HUES48 (cell line): ENCODE measurements around the gene GLCCI1.

Experiments used
- H3K27ac ChIP-seq: one replicate; pipeline ENCODE4 v1.7.0; 2013; ENCODE audit warnings: low read depth, low read length, inconsistent platforms
- H3K27me3 ChIP-seq: 2 replicates; pipeline ENCODE4 v1.6.1; 2013; ENCODE audit warnings: mild to moderate bottlenecking, low read length; ENCODE audit not compliant: control insufficient read depth, insufficient read depth
- H3K36me3 ChIP-seq: 2 replicates; pipeline ENCODE4 v1.6.1; 2013; ENCODE audit warnings: low read length; ENCODE audit not compliant: control insufficient read depth, insufficient read depth
- H3K4me1 ChIP-seq: 2 replicates; pipeline ENCODE4 v1.6.1; 2013; ENCODE audit warnings: mild to moderate bottlenecking, low read length; ENCODE audit not compliant: control insufficient read depth, insufficient read depth
- H3K4me3 ChIP-seq: 2 replicates; pipeline ENCODE4 v1.5.1; 2013; ENCODE audit warnings: mild to moderate bottlenecking, low read depth, low read length
- H3K9ac ChIP-seq: 2 replicates; pipeline ENCODE4 v1.6.1; 2013; ENCODE audit warnings: mild to moderate bottlenecking, low read depth, low read length, moderate library complexity
- H3K9me3 ChIP-seq: 2 replicates; pipeline ENCODE4 v1.6.1; 2013; ENCODE audit warnings: low read length; ENCODE audit not compliant: control insufficient read depth, insufficient read depth

GLCCI1 gene

DNA sequence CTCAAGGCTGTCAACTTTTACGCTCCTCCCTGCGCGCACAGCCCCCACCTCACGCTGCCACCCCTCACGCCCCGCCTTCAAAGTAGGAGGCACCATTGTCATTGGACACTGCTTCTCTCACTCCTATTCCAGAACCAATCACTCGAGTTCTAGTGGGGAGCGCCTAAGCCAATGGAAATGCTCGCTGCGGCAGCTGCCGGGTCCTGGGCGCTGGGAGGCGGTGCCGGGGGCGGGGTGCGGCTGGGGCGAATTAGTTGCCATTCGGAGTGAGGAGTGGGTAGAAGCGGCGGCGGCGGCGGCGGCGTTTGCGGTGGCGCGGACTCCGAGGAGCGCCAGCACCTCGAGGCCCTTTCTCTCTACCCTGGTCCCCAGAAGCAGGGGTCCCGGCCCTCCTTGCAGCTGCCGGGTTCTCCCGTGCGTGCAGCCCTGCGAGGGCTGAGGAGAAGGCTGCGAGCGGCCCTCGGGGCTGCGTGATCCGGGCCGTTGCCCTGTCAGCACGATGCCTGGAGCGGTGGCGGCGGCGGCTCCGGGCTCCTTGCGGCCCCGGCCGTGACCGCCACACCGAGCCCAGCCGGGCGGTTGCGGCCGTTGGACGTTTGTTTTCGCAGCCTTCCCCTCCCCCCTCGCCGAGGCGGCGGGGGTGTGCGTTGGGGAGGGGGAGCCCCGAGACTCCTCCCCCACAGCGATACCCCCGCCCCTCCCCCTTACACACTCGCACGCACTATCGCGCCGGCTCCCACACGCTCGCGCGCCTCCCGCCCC lies at the start of gene GLCCI1:
Gene GLCCI1, plus strand, starts transcription at position 253 of the 762 bp plus-strand sequence. CDS start 555 bp downstream, outside the sequence.
- peak within 1 kb of the TSS; percentile 97 for H3K27ac ChIP-seq
- H3K36me3 ChIP-seq: no peaks in the 10 kb centered on the region
- peak within 1 kb of the TSS; percentile 98 for H3K4me3 ChIP-seq
- H3K4me1 ChIP-seq: peaks cover 35% of the 10 kb centered on the region
- H3K9ac ChIP-seq: peak within 1 kb of the TSS; percentile 90
- H3K9me3 ChIP-seq: no peaks in the 10 kb centered on the region
- H3K27me3 ChIP-seq: no peaks in the 10 kb centered on the region

DNA sequence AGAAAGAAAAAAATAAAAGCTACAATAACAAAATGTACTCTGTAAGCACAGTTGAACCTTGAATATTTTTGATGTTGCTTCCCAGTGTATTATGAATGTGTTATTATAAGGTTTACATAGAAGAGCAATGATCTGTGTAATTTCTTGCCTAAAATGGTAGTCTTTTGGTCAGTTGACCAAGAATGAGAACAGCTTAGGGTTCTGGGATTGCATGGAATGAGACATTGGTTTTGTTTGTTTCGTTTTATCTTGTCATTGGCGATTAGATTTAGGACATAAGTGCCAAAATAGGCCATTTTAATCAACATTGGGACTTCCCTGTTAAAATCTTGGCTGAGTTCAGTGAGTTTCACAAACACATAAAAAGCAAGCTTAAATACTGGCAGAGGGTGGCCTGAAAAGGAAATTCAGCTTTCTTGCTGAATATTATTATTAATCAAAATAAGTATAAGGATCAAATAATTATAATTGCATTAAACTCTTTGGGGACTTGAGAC lies 49.1 kb upstream of the GLCCI1 start:
- Histone ChIP-seq H3K4me1 (peaks cover 59% of the 10 kb centered on the region), H3K27me3 (no peaks in the 10 kb centered on the region), H3K9ac (no peak overlapping the region), H3K36me3 (no peaks in the 10 kb centered on the region), H3K4me3 (no peak overlapping the region), H3K9me3 (no peaks in the 10 kb centered on the region), H3K27ac (no peak overlapping the region)

DNA sequence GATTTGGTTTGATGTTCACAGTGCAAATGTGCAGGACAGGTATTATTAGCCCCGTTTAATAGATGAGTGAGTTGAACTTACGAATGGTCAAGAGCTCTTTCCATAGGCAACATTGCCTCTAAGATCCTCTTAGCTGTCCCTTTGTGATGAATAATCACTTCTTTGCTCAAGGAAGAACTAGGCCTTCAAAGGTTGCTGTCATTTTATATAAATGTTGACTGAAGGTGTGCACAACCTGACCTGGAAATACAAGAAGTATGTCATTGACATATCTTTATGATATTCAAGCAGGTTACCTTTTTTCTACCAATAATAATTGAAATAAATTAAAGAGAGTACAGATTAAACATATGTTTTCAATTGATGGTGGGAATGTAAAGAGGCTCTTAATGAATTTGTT lies 48.5 kb upstream of the GLCCI1 start:
- Histone ChIP-seq H3K27ac (no peak overlapping the region), H3K9me3 (no peaks in the 10 kb centered on the region), H3K4me1 (peaks cover 61% of the 10 kb centered on the region), H3K9ac (no peak overlapping the region), H3K36me3 (no peaks in the 10 kb centered on the region), H3K27me3 (no peaks in the 10 kb centered on the region), H3K4me3 (no peak overlapping the region)

DNA sequence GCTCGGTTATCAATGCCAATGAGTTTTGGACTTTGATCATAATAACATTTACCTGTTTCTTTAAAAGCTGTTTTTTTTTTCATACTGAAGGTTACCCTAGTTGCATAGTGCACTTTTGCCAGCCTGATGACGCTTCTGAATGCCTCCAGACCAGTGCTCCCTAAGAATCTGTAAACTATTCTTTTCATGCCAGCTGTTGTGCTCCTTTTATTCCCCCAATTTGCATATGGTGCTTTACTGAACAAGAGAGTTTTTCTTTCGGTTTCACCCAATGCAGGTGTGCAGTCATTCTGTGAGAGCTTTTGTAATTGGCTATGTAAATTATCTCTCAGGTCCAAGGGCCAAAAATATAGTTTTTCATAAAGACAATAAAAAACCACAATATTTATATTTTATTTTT lies 48.1 kb upstream of the GLCCI1 start:
- Histone ChIP-seq H3K36me3 (no peaks in the 10 kb centered on the region), H3K9ac (no peak overlapping the region), H3K27ac (no peak overlapping the region), H3K4me1 (peaks cover 61% of the 10 kb centered on the region), H3K27me3 (no peaks in the 10 kb centered on the region), H3K9me3 (no peaks in the 10 kb centered on the region), H3K4me3 (no peak overlapping the region)

DNA sequence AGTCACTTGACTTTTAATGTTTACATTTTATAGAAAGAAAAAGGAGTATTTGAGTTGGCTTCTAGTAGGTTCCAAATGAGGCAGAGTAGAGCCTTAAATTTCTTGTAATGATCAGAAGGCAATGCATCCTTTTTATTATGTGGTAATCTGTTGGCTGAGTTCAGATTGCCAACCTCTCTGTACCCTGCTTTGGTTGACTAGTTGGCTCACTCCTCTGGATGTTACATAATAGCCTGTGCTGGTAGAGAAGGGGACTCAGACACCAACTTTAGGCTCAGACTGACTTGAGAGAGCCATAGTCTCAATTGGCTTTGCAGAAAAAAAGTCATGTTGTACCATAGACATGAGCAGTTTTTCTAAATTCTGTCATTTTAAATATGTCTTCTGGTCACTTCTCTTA lies 46.8 kb upstream of the GLCCI1 start:
- peak overlapping the region; percentile 26 for H3K27ac ChIP-seq
- no peaks in the 10 kb centered on the region for H3K9me3 ChIP-seq
- no peaks in the 10 kb centered on the region for H3K27me3 ChIP-seq
- H3K36me3 ChIP-seq: no peaks in the 10 kb centered on the region
- H3K9ac ChIP-seq: no peak overlapping the region
- H3K4me3 ChIP-seq: no peak overlapping the region
- H3K4me1 ChIP-seq: peaks cover 61% of the 10 kb centered on the region

DNA sequence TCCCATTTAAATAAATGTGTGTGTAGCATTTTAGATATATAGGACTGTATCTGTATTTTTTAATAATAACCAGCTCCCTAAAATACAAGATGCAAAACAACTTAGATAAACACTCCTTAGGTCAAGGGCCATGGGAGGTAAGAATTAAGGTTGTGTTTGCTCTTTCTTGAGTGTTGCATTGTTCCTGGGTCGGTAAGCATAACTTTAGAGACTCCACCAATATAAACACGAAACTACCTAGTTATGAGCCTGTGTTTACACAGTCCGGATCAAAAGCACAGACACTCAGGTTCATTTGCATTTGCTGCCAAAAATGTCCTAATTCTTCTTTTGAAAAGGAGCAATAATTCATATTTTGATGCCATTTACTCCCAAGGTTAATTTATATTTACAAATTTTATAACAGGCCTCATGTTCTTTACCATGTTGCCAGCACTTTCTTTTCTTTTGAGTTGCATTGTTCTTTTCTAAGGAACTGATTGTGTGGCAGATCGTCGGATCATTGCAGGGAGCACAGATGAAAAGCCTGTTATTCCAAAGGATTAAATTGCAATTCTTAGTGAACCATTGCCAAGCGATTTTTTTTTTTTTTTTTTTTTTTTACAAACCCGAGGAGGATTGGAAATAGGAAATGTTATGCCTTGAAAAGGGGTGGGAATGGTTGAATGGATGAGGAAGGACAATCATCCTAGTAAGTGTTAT lies 45.8 kb upstream of the GLCCI1 start:
- no peaks in the 10 kb centered on the region for H3K9me3 ChIP-seq
- no peaks in the 10 kb centered on the region for H3K36me3 ChIP-seq
- H3K4me3 ChIP-seq: no peak overlapping the region
- no peak overlapping the region for H3K9ac ChIP-seq
- H3K4me1 ChIP-seq: peaks cover 58% of the 10 kb centered on the region
- no peaks in the 10 kb centered on the region for H3K27me3 ChIP-seq
- peak overlapping the region; percentile 36 for H3K27ac ChIP-seq

DNA sequence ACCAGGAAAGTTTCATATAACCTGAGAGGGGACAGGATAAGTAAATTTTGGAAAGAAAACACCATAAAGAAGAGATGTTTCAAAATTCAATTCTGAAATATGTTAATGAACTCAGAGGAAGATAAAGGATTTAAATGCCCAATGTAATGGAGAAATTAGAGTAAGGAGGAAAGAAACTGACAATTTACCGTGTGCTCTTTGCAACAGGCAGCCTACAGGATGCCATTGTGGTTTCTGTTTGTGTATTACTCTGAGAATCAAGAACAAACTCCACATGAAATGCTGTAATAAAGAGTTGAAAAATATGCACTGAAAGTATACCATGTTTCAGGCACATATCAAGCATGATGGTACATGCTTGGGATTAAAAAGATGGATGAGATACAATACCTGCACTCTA lies 44.8 kb upstream of the GLCCI1 start:
- Histone ChIP-seq H3K9ac (no peak overlapping the region), H3K27ac (no peak overlapping the region), H3K4me3 (no peak overlapping the region), H3K4me1 (peaks cover 48% of the 10 kb centered on the region), H3K27me3 (no peaks in the 10 kb centered on the region), H3K36me3 (no peaks in the 10 kb centered on the region), H3K9me3 (no peaks in the 10 kb centered on the region)

DNA sequence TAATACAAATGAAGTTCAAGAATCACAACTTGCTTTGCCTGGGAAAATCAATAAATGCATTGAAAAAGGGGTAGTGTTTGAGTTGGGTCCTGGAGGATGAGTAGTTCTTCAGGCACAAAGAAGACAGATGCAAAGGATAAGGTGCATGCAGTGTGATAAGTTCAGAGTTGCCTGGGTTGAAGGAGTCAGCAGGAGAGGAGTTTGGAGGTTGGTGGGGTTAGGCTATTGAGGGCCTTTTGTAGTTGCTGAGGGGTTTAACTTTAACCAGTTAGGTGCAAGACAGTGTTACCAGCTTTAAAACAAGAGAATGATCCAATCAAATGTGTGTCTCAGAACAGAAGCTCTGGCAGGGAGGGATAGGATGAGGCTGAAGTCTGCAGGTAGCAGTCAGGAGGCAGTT lies 44.3 kb upstream of the GLCCI1 start:
- Histone ChIP-seq H3K27me3 (no peaks in the 10 kb centered on the region), H3K9me3 (no peaks in the 10 kb centered on the region), H3K4me3 (no peak overlapping the region), H3K9ac (no peak overlapping the region), H3K36me3 (no peaks in the 10 kb centered on the region), H3K4me1 (peaks cover 43% of the 10 kb centered on the region), H3K27ac (no peak overlapping the region)

DNA sequence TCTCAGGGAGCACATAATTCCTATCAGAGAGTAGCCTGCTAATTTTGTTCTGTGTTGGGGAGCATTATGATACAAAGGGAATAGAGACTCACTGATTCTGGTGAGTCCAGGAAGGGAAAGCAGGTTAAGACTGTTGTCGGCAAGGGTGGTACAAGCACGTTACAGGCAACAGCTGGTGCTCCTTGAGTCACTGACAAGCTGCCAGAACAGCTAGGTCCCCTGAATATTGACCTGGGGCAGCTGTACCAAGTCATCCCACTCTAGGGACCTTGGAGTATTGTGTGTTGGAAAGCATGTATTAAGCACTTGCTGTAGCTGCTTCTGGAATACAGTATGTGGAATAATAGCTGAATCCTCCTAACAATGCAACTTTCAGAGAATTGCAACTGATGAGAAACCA lies 37.0 kb upstream of the GLCCI1 start:
- Histone ChIP-seq H3K36me3 (no peaks in the 10 kb centered on the region), H3K4me3 (no peak overlapping the region), H3K9me3 (no peaks in the 10 kb centered on the region), H3K9ac (no peak overlapping the region), H3K4me1 (peaks cover 15% of the 10 kb centered on the region), H3K27me3 (no peaks in the 10 kb centered on the region), H3K27ac (no peak overlapping the region)

DNA sequence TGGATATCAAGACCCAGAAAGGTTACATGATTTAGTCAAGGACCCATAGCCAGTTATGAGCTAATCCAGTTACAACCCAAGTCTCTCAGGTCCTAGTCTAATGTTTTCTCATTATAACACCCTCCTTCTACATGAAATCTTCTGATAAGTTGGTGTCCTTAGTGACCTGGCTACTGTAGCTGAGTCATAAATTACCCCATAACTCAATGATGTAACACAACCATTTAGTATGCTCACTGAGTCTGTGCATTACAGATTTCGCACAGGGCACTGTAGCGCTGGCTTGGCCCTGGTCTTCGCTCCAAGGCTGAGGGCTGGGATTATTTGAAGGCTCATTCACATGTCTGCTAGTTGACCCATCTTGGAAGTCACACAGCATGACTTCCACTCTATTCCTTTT lies 36.0 kb upstream of the GLCCI1 start:
- no peaks in the 10 kb centered on the region for H3K27me3 ChIP-seq
- H3K9ac ChIP-seq: no peak overlapping the region
- H3K36me3 ChIP-seq: no peaks in the 10 kb centered on the region
- H3K9me3 ChIP-seq: no peaks in the 10 kb centered on the region
- peaks cover 20% of the 10 kb centered on the region for H3K4me1 ChIP-seq
- no peak overlapping the region for H3K27ac ChIP-seq
- no peak overlapping the region for H3K4me3 ChIP-seq

DNA sequence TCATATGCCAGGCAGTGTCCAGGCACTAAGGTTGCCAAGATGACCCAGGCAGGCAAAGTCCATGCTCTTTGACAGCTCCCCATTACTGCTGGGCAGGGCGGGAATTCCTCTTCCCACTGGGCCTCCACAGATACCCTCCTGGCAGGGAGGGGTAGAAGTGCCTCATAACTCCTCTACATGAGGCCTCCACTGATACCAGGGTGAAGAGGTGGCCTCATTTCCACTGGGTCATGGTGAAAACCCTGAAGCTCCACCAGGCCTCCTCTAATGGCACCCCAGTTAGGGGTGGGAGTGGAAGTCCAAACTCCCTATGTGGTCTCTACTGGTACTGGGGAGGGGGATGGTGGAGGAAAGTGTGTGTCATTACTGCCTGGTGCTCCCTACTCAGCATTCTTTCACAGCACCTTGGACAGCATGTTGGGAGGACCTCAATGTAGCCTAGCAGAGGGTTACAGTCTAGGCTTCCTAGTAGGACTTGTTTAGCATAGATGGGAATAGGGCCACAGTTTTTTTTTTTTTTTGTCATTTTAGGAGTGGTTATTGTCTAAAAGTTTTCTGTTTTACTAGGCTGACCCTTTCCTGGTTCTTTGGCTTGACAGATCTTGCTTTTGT lies 34.6 kb upstream of the GLCCI1 start:
- H3K27ac ChIP-seq: no peak overlapping the region
- no peaks in the 10 kb centered on the region for H3K36me3 ChIP-seq
- no peak overlapping the region for H3K9ac ChIP-seq
- H3K9me3 ChIP-seq: no peaks in the 10 kb centered on the region
- H3K27me3 ChIP-seq: no peaks in the 10 kb centered on the region
- no peak overlapping the region for H3K4me3 ChIP-seq
- H3K4me1 ChIP-seq: peaks cover 24% of the 10 kb centered on the region
